Stimulated activated CD8-positive, alpha-beta memory T cell treated with anti-CD3 and anti-CD28 coated beads, Interleukin-12 subunit alpha, Interleukin-12 subunit beta, amount 100 ng/mL, for 4 hours (primary cell): ENCODE results near the gene PNPLA4.

Experiments
- DNase-seq: peaks from one replicate; pipeline ENCODE4 v3.0.0-alpha.2; 2020; ENCODE audit warnings: low read depth

The PNPLA4 gene, protein sequence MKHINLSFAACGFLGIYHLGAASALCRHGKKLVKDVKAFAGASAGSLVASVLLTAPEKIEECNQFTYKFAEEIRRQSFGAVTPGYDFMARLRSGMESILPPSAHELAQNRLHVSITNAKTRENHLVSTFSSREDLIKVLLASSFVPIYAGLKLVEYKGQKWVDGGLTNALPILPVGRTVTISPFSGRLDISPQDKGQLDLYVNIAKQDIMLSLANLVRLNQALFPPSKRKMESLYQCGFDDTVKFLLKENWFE

DNA sequence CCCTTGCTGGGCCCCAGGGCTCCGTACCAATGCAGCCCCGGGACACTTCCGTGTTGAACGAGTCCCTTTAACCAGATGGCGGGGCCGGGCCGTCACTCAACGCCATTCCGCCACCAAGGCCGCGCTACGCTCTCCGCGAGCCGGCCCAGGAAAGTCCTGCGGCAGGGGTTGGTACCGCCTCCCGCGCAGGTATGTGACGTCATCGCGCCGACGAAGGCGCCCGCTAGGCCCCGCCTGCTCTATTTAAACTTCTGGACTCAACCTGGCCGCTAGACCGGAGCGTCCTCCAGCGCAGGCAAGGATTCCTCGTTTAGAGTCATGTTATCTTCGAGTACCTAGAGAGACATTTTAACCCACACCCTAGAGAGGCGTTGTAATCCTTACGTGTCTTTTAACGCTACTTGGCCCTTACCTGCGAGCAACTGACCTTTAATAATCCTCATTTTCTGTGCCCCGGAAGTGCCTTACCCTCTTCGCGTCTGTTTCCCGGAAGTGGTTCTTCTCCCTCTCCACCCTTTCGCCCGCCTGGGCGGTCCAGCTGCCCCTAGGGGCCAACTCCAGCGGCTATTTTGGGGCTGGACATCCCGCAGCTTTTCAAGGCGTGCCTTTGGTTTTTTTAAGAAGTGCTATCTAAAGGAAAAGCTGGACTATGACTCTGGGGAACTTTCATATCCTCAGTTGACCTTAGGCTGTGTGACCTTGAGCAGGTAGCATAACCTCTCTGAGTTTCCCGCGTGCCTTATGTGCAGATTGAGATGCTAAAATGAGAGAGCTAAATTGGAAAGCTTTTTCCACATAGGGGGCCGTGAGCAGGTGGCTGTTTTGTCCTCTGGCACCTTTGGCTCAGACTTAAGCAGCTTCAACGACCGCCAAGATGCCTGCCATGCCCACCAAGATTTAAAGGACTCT is at the start of gene PNPLA4:
Gene PNPLA4, minus strand, starts transcription at position 155 of the 909 bp plus-strand sequence. CDS start 1,294 bp downstream, outside the sequence.
- DNase-seq, result peak; percentile 79

DNA sequence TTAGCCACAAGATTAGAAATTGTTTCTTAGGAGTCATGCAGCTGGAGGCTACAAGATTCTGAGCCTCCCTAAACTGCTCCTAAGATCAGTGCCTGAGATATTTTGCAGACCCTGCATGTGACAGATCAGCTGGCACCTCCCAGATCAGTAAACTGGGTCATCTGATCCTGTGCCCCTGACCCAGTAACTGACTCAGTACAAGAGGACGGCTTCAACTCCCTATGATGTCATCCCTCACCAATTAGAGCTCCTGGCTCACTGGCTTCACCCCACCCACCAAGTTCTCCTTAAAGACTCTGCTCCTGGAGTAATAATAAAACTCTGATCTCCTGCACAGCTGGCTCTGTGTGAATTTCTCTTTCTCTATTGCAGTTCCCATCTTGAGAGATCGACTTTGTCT is 45.4 kb upstream of the PNPLA4 start:
- no peak for DNase-seq

DNA sequence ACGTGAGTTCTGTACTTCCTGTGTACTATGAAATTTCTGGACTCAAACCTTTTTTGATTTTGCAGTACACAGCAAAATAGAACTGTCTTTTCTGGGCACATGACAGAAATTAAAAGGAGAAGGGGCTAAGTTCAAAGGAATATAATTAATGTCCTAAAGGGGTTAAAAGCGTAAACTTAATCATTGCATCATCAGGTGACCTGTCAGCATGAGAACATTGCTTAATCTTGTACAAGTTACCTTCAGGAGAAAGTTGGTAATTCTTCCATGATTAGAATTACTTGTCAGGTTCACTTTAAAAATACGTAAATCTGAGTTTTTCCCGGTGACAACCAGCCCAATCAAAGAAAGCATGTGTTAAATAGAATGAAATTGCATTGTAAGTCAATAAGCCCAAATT is 43.2 kb upstream of the PNPLA4 start:
- DNase-seq, result no peak

DNA sequence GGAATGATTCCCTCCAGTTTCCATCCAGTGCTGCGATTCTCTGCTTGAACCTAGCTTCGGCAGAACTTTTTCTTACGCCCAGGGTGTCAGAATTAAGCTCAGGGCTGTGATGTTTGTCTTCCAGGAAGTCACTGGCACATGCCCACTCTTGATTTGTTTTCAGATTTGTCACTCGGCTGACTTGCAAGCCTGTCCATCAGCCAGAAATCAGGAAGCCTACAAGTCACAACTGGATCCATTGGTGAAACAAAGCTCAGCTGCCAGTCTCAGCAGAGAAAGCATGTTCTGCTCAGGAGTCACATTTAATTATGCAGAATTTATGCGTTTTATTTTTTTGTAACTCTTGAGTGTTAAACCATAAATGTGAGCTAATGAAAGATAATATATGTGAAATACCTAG is 38.2 kb upstream of the PNPLA4 start:
- no peak for DNase-seq

DNA sequence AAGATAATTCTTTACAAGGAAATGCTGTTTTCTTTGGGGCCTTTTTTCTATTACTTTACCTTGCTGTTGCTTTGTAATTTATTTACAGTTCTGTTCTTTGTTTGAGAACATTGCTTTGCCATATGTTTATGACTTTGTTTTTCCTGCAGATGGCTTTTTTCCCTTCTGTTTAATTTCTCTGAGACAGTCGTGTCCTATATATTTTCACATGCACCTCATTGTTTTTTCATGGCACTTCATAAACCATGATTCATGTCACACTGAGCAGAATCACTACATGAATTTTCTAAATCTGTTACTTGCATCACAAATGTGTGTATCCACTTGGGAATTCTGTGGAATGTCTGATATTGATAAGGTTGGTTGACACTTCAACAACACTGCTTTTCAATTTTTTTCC is 33.0 kb upstream of the PNPLA4 start:
- DNase-seq, result no peak

DNA sequence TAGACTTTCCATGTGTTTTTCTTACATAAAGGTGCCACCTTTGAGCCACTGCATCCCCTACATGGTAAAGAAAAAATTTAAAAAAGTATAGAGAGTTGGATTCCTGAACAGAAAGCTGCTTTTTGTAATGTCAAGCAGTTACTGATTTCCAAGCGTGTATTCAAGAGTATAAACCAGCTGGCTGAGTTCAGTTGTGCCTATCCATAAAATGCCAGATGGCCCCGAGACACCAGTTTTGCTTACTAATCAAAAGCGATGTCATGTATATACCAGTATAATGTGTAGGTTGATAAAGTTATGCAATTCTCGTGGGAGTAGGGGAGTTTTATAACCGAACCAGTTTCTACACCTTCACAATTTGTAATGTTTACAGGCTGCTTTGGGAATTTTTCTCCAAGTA is 26.2 kb upstream of the PNPLA4 start:
- DNase-seq, result no peak

DNA sequence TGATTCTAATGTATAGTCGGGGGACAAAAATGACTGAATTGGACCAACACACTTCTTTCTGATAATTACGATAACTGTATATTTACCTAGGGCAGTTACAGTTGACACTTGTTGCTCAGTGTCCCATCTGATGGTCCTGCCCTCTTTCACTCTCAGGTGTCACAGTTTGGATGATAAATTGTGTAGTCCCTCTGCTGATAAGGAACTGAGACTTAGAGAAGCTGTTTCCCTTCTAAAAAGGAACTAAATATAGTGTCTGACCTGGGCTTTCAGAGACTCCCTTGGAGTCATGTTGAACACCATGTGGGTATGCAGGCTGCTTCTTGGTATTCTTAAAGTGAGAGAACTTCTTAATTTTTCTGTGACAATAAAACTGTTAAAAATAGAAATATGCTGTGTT is 23.7 kb upstream of the PNPLA4 start:
- DNase-seq, result no peak

DNA sequence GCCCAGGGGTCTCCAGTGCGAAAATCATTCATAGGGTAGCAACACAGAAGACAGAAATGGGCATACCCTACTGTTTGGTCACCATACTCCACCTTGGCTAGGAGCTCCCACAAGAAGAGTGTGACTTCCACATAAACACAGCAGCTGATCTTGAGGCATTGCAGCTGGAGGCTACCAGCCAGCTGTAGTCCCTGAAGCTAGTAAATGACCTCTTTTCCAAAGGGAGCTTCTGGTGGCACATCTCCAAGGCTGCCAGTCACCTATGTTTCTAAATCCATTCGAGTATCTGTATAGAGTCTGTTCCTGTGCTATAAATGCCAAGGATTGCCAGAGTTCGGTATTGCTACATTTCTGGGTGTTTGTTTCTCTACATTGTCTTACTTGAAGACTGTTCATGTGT is 21.3 kb upstream of the PNPLA4 start:
- DNase-seq, result no peak

DNA sequence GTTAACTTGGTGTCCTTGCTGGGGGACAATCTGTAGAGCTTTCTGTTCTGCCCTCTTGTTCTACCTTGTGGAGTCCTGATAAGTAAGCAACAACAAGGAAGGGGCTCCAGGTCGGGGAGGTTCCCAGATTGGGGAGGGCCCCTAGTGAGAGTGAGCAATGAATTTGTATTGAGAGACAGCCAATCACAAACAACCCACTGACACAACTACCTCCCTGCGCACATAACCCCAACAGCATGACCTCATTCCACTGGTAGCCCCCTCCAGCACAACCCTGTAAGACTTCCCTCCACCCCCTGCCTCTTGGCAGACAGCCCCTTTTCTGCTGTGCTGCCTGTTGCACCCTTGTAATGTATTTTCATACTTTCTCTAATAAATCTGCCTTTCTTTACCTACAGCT is 19.7 kb upstream of the PNPLA4 start:
- DNase-seq, result no peak

DNA sequence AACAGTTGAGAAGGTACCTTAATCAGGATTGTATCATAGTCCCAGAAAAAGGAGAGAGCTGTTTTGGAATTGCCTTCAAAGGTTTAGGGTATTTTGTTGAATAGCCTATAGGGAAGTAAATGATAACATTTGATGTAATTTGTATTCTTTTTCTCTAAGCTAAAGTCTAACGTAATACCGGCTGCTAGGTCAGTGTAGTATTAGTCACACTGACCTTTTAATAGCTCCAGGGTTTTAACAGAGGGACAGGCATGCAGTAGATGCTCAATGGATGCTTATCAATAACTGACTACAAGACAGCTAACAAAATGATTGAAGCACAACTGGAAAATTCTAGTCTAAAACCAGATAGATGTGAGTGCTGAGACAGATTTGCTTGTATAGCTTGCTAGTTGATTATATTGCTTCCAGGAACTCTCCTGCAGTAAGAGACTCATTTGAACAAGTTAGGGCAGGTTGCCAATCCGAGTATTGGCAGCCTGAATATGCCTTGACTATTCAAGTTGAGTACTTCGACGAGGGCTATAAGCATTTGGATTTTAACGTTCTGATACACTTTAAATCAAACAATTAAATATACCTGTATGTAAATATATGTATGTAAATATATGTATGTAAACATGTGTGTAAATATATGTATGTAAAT is 16.5 kb upstream of the PNPLA4 start:
- no peak for DNase-seq

DNA sequence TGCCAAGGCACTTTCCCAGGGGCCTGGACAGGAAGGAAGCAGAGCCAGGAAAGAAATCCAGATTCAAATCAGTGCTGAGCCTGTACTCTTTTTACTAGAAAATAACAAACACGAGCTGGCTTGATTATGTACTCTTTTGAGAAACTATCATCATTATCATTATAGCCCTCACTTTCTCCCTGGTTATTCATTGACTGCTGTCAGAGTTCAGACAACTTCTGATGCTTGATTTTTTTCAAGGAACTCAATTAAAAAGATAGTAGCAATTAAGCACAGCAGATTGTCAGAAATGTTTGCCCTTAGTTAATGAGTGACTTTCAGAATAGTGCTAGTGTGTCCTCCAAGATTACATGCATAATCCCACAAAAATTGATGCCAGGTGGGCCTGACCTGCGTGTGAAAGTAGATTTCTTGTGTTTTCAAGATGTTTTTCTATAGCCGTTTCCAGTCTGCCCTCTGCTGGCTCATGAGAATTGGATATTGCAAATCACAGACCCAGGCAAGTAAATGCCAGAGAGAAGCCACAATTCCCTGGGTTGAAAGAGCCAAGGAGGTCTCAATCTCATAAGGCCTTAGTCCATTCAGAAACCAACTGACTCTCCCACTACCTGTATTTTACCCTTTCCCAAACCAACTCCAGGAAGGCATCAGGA is 14.3 kb upstream of the PNPLA4 start:
- DNase-seq, result no peak

DNA sequence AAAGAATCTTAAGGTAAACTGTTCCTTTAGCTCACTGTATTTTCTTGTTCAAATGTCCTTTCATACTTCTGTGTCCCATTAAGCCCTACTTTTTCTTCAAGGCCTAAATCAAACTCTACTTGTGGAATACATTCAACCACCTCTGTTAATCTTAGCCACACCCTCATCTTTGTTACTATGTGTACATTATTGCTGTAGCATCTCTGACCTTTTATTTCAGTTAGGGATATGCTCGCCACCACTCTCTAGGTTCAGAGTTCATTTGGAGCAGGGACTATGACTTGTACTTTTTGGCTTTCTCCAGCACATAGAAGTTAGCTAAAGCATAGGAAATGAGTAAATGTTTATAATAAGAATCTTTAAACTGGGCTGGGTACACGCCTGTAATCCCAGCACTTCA is 6.8 kb upstream of the PNPLA4 start:
- DNase-seq, result no peak

DNA sequence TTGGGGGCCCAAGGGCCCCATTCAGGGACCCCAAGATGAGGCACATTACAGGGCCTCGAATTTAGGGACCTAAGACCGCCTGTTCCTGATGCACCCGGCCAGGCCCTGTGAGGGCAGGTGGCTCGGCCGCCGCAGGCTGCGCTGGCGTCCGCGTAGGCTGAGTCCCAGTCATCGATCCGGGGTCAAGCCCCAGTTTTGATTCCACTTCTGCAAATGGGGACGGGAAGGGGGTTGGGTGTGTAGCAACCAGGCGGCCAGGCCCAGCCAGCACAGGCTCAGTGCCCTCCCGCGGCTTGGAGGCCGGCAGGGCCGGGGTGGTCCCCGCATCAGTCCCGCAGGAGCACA is 327 bp downstream of the PNPLA4 start:
- DNase-seq, result no peak

DNA sequence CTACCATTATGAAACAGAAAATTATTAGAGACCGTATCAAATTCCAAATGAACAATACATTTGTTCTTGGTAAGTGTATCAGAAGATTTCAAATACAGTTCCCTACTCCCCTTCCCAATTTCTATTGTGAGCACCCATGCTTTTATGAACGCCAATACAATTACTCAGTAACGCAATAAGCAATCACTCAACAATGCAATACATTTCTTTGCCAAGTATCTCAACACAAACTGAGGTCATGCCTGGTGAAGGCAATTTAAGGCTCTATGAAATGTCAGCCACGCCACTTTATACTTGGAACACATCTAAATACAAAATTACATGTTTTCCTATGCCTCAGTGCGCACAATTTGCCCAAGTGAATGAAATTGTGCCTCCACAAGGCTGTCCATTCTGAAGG is 712 bp downstream of the PNPLA4 start:
- no peak for DNase-seq

DNA sequence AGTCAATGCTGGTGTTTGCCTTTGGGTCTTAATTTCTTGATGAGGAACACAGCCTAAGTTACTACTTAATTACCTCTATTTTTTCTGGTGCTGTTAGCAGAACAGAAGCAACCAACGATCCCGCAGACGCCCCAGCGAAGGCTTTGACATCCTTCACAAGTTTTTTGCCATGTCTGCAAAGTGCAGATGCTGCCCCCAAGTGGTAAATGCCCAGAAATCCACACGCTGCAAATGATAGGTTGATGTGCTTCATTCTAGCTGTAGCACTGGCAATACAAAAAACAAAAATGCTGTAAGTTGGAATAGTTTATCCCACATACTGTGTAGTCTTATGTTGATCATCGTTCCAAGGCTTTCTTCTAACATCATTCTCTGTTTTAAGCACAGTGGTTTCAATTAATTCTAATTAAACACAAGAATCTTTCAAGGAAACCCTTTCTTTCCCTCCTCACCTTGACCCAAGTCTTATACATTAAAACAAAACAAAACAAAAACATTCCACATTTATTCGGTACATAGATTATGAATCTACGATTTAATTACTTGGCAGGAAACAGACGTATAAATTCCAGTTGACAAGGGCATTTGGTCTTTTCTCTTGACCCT is 1.2 kb downstream of the PNPLA4 start:
- peak; percentile 32 for DNase-seq

DNA sequence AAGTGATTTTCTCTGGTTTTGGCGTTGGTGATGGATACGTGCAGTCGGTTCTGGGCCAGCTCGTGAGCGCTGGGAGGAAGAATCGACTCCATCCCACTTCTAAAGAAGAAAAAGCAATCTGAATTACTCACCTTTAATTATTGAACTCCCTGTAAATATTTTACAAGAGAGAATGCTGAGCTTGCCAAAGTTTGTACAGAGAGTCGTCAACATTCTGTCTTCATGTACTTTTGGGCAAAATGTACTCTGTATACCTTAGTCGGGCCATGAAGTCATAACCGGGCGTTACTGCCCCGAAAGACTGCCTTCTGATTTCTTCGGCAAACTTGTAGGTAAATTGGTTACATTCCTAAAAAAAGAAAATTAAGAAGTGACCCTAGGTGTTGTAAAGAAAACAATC is 5.5 kb downstream of the PNPLA4 start:
- no peak for DNase-seq

DNA sequence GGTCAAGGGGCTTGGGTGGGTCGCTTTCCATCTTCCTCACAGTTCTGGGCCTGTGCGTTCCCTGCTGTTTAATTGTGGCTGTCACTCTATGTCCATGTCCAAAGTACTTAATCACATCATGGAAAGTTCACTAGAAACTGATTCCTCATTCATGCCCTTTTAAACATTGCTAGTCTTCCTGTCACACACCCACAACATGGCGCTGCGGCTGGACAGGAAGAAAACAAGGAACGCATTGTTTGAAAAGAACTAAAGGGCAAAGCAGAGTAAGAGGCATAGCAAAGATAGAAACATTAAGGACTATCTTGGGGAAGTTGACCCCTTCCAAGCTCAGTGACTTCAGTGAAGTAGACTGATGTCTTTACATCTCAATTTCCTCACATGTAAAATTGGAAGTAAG is 18.4 kb downstream of the PNPLA4 start:
- no peak for DNase-seq

DNA sequence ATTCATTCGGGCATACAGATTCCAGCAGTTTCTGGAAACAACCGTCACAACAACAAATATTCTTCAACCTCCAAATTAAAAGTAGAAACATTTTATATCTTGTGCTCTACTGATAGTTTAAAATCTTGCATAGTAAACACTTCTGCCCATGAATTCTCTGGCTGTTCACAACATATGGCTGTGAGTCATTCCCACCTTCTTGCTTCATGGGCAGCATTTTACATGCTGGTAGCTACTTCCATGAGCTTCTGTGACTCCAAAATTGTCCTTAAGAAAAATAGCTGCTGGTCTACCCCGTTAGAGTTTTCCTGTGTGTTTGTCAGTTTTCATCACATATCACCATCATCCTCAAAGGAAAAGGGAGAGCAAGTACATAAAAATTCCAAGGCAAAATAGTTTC is 22.7 kb downstream of the PNPLA4 start:
- no peak for DNase-seq

DNA sequence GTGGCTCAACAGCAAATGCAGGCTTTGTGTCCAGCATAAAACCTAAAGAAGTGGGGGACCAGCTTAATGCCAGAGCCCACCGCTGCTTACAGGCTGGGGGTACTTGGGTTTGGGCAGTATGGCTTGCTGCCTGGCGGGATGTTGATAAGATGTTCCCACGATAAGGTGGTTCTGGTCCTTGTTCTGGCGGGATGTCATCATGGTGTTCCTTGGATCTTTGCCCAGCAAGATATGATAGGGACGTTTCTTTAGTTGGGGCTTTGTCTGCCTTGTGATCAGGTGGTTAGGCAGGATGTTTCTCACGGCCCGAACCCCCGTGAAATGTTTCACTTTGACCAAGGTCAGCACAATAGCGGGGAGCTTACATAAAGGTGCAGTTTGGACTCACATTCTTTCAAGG is 35.3 kb downstream of the PNPLA4 start:
- no peak for DNase-seq

DNA sequence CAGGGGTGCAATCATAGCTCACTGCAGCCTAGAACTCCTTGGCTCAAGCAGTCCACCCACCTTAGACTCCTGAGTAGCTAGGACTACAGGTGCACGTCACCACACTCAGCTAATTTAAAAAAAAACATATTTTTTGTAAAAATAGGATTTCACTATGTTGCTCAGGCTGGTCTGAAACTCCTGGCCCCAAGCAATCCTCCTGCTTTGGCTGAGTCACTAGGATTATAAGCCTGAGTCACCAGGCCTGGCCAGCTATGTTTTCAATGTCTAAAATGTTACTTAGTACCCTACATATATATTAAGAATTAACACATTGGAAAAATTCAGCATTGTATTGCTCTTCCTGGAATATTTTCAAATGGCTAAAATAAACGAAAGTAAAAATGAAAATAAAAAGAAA is 37.5 kb downstream of the PNPLA4 start:
- no peak for DNase-seq

DNA sequence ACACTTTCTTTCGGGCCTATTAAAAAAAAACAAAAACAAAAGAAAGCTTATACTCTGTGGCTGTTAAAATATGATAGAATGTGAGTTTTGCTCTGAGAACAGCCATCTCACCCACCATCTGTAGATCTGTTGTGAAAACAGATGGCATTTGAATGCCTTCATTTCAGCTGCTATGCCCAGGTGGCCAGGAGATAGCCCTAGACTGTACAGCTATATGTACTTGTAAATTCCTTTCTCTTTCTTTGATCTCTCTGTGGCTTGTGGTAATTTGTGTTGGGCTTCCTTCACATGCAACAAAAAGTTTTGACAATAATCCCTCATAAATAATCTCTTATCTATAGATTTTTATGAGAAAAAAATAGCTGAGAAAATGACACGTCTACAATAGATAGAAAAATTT is 38.1 kb downstream of the PNPLA4 start:
- no peak for DNase-seq

DNA sequence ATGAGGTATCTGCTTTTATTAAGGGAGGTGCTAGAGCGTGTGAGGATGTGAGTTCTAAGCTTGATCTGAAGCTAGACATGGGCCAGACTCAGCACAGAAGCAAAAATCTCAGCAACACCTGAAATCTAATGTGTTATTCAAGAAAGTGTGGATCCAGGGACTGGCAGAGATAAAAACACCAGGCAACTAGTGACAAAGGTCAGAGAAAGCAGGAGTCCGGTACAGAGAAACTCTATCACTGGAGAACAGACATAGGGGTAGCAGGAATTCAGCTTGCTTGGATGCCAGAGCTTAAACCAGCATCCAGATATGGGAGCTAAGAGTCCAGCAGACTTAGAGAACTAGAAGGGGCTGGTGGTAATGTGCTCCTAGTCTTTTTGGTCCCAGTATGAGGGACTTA is 50.3 kb downstream of the PNPLA4 start:
- DNase-seq, result no peak
